SK-N-SH (cell line): ENCODE results near the gene ZPR1. TPM values are rescaled to one million over a fixed set of nuclear protein-coding genes. Genes with fewer than 3 reads are reported as not detected.

Experiments used
- CTCF ChIA-PET: fragments of 300-600, 350-600 bp; formaldehyde crosslinking; extraction: SDS; loops from one replicate; lab custom pipeline; 2021; lab: Yijun Ruan, JAX
- POLR2A ChIA-PET: fragments of 350-600 bp; sonication (Branson Sonifier 250); formaldehyde crosslinking; extraction: SDS; loops from one replicate; lab custom pipeline; 2020; ENCODE audit warnings: antibody characterized with exemption, inconsistent platforms; lab: Yijun Ruan, JAX
- DNase-seq: peaks from one replicate; pipeline ENCODE4 v3.0.0; 2012
- H2AFZ ChIP-seq: fragments of 200-600 bp; sonication (generic); 2 replicates; pipeline ENCODE4 v1.8.1; 2016; ENCODE audit warnings: antibody characterized with exemption, mild to moderate bottlenecking, low read depth
- H3F3A ChIP-seq: fragments of 200-600 bp; sonication (generic); replicated peaks from 2 replicates; pipeline ENCODE3; 2016; ENCODE audit warnings: antibody characterized with exemption, mild to moderate bottlenecking; ENCODE audit not compliant: insufficient read depth
- H3K27ac ChIP-seq, 2 experiments: fragments of 200-500 bp in 1 of 2; fragments of 200-600 bp in 1 of 2; sonication (Bioruptor generic) in 1 of 2; sonication (generic), shearing (Covaris generic) in 1 of 2; 2 replicates each; pipeline versions ENCODE4 v1.5.1 to v1.6.1; 2014 to 2016; ENCODE audit warnings: low read depth in 2 of 2, inconsistent platforms in 1 of 2, low read length in 1 of 2, mild to moderate bottlenecking in 1 of 2, mixed read lengths in 1 of 2
- H3K27me3 ChIP-seq: fragments of 200-600 bp; sonication (generic), shearing (Covaris generic); 2 replicates; pipeline ENCODE4 v1.6.1; 2016; ENCODE audit warnings: mixed run types; ENCODE audit not compliant: insufficient read depth
- H3K36me3 ChIP-seq, 2 experiments: fragments of 200-500 bp in 1 of 2; fragments of 200-600 bp in 1 of 2; sonication (Bioruptor generic) in 1 of 2; sonication (generic) in 1 of 2; replicated peaks in 1 of 2; 2 replicates each; pipeline versions ENCODE3 to v1.5.1; 2014 to 2016; ENCODE audit warnings: low read length in 1 of 2, mild to moderate bottlenecking in 1 of 2; ENCODE audit not compliant: insufficient read depth in 2 of 2, control insufficient read depth in 1 of 2
- H3K4me1 ChIP-seq, 2 experiments: fragments of 200-500 bp in 1 of 2; fragments of 200-600 bp in 1 of 2; sonication (Bioruptor generic) in 1 of 2; sonication (generic), shearing (Covaris generic) in 1 of 2; 2 replicates each; pipeline versions ENCODE4 v1.5.1 to v1.6.1; 2014 to 2016; ENCODE audit warnings: low read depth in 1 of 2, low read length in 1 of 2, mixed run types in 1 of 2; ENCODE audit not compliant: insufficient read depth in 2 of 2, control insufficient read depth in 1 of 2
- H3K4me2 ChIP-seq: fragments of 200-600 bp; sonication (generic), shearing (Covaris generic); 2 replicates; pipeline ENCODE4 v1.6.1; 2017; ENCODE audit warnings: mixed run types
- H3K4me3 ChIP-seq, 2 experiments: fragments of 200-500 bp in 1 of 2; fragments of 200-600 bp in 1 of 2; sonication (Bioruptor generic) in 1 of 2; sonication (generic), shearing (Covaris generic) in 1 of 2; 2 replicates each; pipeline versions ENCODE4 v1.5.1 to v1.8.1; 2014 to 2016; ENCODE audit warnings: low read depth in 2 of 2, inconsistent platforms in 1 of 2, low read length in 1 of 2, mild to moderate bottlenecking in 1 of 2, mixed read lengths in 1 of 2, moderate library complexity in 1 of 2
- H3K79me2 ChIP-seq: fragments of 200-600 bp; sonication (generic); 2 replicates; pipeline ENCODE4 v1.8.1; 2017; ENCODE audit warnings: mild to moderate bottlenecking; ENCODE audit not compliant: insufficient read depth
- H3K9ac ChIP-seq: fragments of 200-600 bp; sonication (generic); 2 replicates; pipeline ENCODE4 v1.6.1; 2017; ENCODE audit warnings: mixed run types
- H3K9me2 ChIP-seq: fragments of 200-600 bp; sonication (generic); 2 replicates; pipeline ENCODE4 v1.6.1; 2017; ENCODE audit warnings: mixed run types
- H3K9me3 ChIP-seq: fragments of 200-600 bp; sonication (generic); 2 replicates; pipeline ENCODE4 v1.6.1; 2017; ENCODE audit warnings: mixed run types, mild to moderate bottlenecking, moderate library complexity
- H4K20me1 ChIP-seq: fragments of 200-600 bp; sonication (generic); 2 replicates; pipeline ENCODE4 v1.6.1; 2017; ENCODE audit warnings: mild to moderate bottlenecking, mixed run types; ENCODE audit not compliant: insufficient read depth
- EP300 ChIP-seq, 2 experiments: IDR thresholded peaks; 2 replicates each; pipeline versions ENCODE4 v1.4.0 to v1.6.1; 2012; ENCODE audit warnings: borderline replicate concordance in 1 of 2, low read depth in 1 of 2, low read length in 1 of 2
- EZH2phosphoT487 ChIP-seq: fragments of 200-600 bp; sonication (generic); IDR thresholded peaks from 2 replicates; pipeline ENCODE4 v1.6.1; 2017; ENCODE audit warnings: low read depth, mixed run types, mild to moderate bottlenecking, antibody characterized with exemption, moderate library complexity, borderline replicate concordance
- FOXJ3 ChIP-seq: sonication (generic); formaldehyde crosslinking; IDR thresholded peaks from 2 replicates; pipeline ENCODE4 v1.5.1; 2020; ENCODE audit warnings: mild to moderate bottlenecking, missing genetic modification reagents
- FOXM1 ChIP-seq: IDR thresholded peaks from 2 replicates; pipeline ENCODE4 v1.4.0; 2012; ENCODE audit warnings: low read depth, mild to moderate bottlenecking
- GABPA ChIP-seq: IDR thresholded peaks from 2 replicates; pipeline ENCODE4 v1.4.0; 2012; ENCODE audit warnings: low read depth, mild to moderate bottlenecking
- GATA2 ChIP-seq: sonication (generic); formaldehyde crosslinking; IDR thresholded peaks from 2 replicates; pipeline ENCODE4 v1.5.0; 2020; ENCODE audit warnings: mild to moderate bottlenecking, missing genetic modification reagents
- JUND ChIP-seq: IDR thresholded peaks from 2 replicates; pipeline ENCODE4 v1.4.0; 2012
- MEF2A ChIP-seq: IDR thresholded peaks from 2 replicates; pipeline ENCODE4 v1.4.0; 2012; ENCODE audit warnings: low read depth, borderline replicate concordance
- MXI1 ChIP-seq: IDR thresholded peaks from 2 replicates; pipeline ENCODE4 v1.6.1; 2012; ENCODE audit warnings: mild to moderate bottlenecking, low read depth, low read length, improper control_type of control experiment
- NFIC ChIP-seq: IDR thresholded peaks from 2 replicates; pipeline ENCODE4 v1.4.0; 2012; ENCODE audit warnings: borderline replicate concordance
- NRF1 ChIP-seq: IDR thresholded peaks from 2 replicates; pipeline ENCODE4 v1.6.1; 2012; ENCODE audit warnings: low read depth, mild to moderate bottlenecking, low read length
- POLR2AphosphoS5 ChIP-seq: IDR thresholded peaks from 2 replicates; pipeline ENCODE4 v1.6.1; 2012; ENCODE audit warnings: low read depth, low read length
- RAD21 ChIP-seq: IDR thresholded peaks from 2 replicates; pipeline ENCODE4 v1.6.1; 2012; ENCODE audit warnings: mild to moderate bottlenecking, low read length
- RCOR1 ChIP-seq: fragments of 150-350 bp; IDR thresholded peaks from 2 replicates; pipeline ENCODE4 v1.6.1; 2017; ENCODE audit warnings: antibody characterized with exemption, low read length
- RXRA ChIP-seq: IDR thresholded peaks from 2 replicates; pipeline ENCODE4 v1.4.0; 2012; ENCODE audit warnings: low read depth, mild to moderate bottlenecking, borderline replicate concordance
- TAF1 ChIP-seq: IDR thresholded peaks from 2 replicates; pipeline ENCODE4 v1.6.1; 2012; ENCODE audit warnings: low read depth, mild to moderate bottlenecking, low read length, moderate library complexity, borderline replicate concordance
- TEAD4 ChIP-seq: IDR thresholded peaks from 2 replicates; pipeline ENCODE4 v1.4.0; 2012; ENCODE audit warnings: mild to moderate bottlenecking, borderline replicate concordance; ENCODE audit not compliant: insufficient read depth
- YY1 ChIP-seq: IDR thresholded peaks from 2 replicates; pipeline ENCODE4 v1.4.0; 2012; ENCODE audit warnings: low read depth, mild to moderate bottlenecking
- ZBTB33 ChIP-seq: IDR thresholded peaks from 2 replicates; pipeline ENCODE4 v1.4.0; 2012; ENCODE audit warnings: low read depth, borderline replicate concordance
- WGBS: methylation state at CpG from one replicate; pipeline ENCODE4 v1.1.6; 2017; ENCODE audit warnings: low lambda C conversion rate; 5-methylcytosine and 5-hydroxymethylcytosine counted together
- polyA plus RNA-seq, 3 experiments: library from polyadenylated mRNA; depleted of rRNA; stranded (reverse); fragments of >200 nt; gene quantifications; 2 replicates each; pipeline ENCODE4 v1.2.3, GENCODE V29; 2012
- TF ChIP-seq, protein P1 (sequence below): IDR thresholded peaks from 2 replicates; pipeline ENCODE4 v1.4.0; 2012; ENCODE audit warnings: low read depth, borderline replicate concordance
- TF ChIP-seq, protein P2 (sequence below): IDR thresholded peaks from 2 replicates; pipeline ENCODE4 v1.4.0; 2012; ENCODE audit warnings: low read depth
- TF ChIP-seq, protein P3 (sequence below): fragments of 150-350 bp; IDR thresholded peaks from 2 replicates; pipeline ENCODE4 v1.6.1; 2016; ENCODE audit warnings: mild to moderate bottlenecking, low read depth, low read length
- TF ChIP-seq, protein P4 (sequence below): fragments of 200-600 bp; sonication (generic); IDR thresholded peaks from 2 replicates; pipeline ENCODE4 v1.6.1; 2017; ENCODE audit warnings: antibody characterized with exemption, mild to moderate bottlenecking, moderate library complexity

Gene ZPR1
- polyA plus RNA-seq, 1 of the 3 experiments (the other 2 are of a cell fraction) = 52.4 TPM

DNA sequence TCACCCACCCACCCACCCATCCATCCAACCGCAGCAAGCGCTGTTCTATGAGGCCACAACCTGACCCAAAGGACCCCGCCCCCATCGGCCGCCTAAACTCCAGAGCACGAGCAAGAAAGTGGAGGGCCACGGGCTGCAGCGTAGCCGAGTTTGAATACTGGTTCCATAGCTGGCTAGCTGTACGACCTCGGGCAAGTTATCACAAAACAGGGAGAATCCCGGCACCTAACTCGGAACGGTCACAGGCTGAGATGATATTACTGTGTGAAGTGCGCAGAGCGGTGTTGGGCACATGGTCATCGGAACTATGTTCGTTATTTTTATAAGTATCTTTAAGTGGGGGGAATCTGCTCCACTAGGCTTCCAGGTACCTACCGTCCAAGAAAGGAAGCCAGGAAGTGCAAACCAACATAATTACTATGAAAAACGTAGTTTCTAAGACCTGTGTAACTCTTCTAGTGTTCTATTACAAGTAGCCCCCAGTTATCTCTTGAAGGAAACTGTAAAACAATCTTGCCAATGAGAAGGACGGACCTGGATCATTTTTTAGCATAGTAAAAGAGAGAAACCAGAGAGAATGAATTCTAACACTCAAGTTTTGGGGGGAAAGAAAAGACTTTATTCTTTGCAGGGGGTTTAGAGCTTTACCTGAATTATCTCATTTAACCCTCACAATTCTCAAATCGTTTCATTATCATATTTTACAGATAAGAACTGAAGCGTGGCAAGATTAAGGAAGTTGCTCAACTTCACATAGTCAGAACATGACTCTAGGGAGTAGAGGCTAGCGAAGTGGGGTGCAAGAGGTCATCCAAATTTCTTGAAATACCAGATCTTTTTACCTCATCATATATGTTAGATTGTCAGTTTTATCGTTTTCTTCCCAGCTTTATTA lies 14.4 kb downstream of the ZPR1 start:
- Histone ChIP-seq H3K4me1 (peaks cover 8% of the 10 kb centered on the region in 2 experiments; a peak in 3 of 4 replicates), H3K27me3 (no peaks in the 10 kb centered on the region), H3K36me3 (peaks cover 14 to 26% of the 10 kb centered on the region in 2 experiments), H3K9me3 (no peaks in the 10 kb centered on the region), H3K4me3 (peak overlapping the region; percentile 93 to 98), H2AFZ (peak overlapping the region; percentile 93), H4K20me1 (no peaks in the 10 kb centered on the region), H3K9me2 (no peaks in the 10 kb centered on the region), H3F3A (peaks cover 21% of the 10 kb centered on the region), H3K79me2 (peaks cover 39% of the 10 kb centered on the region), H3K27ac (peak overlapping the region; percentile 35 to 95), H3K4me2 (peak overlapping the region; percentile 81), H3K9ac (peak overlapping the region; percentile 54)
- TF ChIP-seq GATA2 (CRISPR knock-in tag) = no peak
- TF ChIP-seq NFIC = no peak
- no peak for TF ChIP-seq FOXM1
- TF ChIP-seq, protein P1, sequence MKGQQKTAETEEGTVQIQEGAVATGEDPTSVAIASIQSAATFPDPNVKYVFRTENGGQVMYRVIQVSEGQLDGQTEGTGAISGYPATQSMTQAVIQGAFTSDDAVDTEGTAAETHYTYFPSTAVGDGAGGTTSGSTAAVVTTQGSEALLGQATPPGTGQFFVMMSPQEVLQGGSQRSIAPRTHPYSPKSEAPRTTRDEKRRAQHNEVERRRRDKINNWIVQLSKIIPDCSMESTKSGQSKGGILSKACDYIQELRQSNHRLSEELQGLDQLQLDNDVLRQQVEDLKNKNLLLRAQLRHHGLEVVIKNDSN = no peak
- no peak for TF ChIP-seq EP300 (IDR thresholded peaks at IDR 0.05; ENCODE audit: borderline replicate concordance in 1 of 2, low read depth in 1 of 2, low read length in 1 of 2)
- TF ChIP-seq TAF1 = no peak
- TF ChIP-seq, protein P2, sequence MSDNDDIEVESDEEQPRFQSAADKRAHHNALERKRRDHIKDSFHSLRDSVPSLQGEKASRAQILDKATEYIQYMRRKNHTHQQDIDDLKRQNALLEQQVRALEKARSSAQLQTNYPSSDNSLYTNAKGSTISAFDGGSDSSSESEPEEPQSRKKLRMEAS = 0 out of 2 replicates have a peak, but pooled peaks have one; percentile 40
- no peak for TF ChIP-seq RXRA
- no peak for TF ChIP-seq YY1
- TF ChIP-seq, protein P3, sequence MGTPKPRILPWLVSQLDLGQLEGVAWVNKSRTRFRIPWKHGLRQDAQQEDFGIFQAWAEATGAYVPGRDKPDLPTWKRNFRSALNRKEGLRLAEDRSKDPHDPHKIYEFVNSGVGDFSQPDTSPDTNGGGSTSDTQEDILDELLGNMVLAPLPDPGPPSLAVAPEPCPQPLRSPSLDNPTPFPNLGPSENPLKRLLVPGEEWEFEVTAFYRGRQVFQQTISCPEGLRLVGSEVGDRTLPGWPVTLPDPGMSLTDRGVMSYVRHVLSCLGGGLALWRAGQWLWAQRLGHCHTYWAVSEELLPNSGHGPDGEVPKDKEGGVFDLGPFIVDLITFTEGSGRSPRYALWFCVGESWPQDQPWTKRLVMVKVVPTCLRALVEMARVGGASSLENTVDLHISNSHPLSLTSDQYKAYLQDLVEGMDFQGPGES = no peak
- no peak for TF ChIP-seq EZH2phosphoT487
- no peak for TF ChIP-seq ZBTB33
- TF ChIP-seq MEF2A = no peak
- TF ChIP-seq RCOR1 = no peak
- TF ChIP-seq TEAD4 = no peak
- no peak for TF ChIP-seq NRF1
- no peak for TF ChIP-seq RAD21
- no peak for TF ChIP-seq POLR2AphosphoS5
- TF ChIP-seq, protein P4, sequence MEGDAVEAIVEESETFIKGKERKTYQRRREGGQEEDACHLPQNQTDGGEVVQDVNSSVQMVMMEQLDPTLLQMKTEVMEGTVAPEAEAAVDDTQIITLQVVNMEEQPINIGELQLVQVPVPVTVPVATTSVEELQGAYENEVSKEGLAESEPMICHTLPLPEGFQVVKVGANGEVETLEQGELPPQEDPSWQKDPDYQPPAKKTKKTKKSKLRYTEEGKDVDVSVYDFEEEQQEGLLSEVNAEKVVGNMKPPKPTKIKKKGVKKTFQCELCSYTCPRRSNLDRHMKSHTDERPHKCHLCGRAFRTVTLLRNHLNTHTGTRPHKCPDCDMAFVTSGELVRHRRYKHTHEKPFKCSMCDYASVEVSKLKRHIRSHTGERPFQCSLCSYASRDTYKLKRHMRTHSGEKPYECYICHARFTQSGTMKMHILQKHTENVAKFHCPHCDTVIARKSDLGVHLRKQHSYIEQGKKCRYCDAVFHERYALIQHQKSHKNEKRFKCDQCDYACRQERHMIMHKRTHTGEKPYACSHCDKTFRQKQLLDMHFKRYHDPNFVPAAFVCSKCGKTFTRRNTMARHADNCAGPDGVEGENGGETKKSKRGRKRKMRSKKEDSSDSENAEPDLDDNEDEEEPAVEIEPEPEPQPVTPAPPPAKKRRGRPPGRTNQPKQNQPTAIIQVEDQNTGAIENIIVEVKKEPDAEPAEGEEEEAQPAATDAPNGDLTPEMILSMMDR = no peak
- TF ChIP-seq GABPA = no peak
- 0 out of 2 replicates have a peak, but pooled peaks have one; percentile 6 for TF ChIP-seq JUND
- no peak for TF ChIP-seq FOXJ3 (CRISPR knock-in tag)
- peak; percentile 74; the same call in 1 of the 2 replicates for TF ChIP-seq MXI1
- POLR2A ChIA-PET = interaction anchor here (1.5 kb wide), 1 partner anchor 14 kb away, joined by 4 read pairs; the partner anchor contains the start of gene ZPR1
- CTCF ChIA-PET = interaction anchor here (0.6 to 2.0 kb wide), 8 partner anchors 14 to 365 kb away, joined by 3 to 13 read pairs (median 3); partner anchors contain the start of genes APOA5 and ZPR1
- WGBS = 9% methylated on average over 22 of the region's 25 CpGs
- DNase-seq = no peak
